ENCODE results near the gene PEF1.

PEF1 gene

GRCh38 chr1:31670593-31670964 is 25.9 kb upstream of the PEF1 start:
- DNase-seq, result no peak

- peak; percentile 7 for DNase-seq
Observed at GRCh38 chr1:31669786-31670592, 25.3 kb upstream of the PEF1 start.

- DNase-seq, result no peak
Observed at GRCh38 chr1:31669433-31669785, 24.7 kb upstream of the PEF1 start.

- DNase-seq, result no peak
Observed at GRCh38 chr1:31668303-31668883, 23.7 kb upstream of the PEF1 start.

GRCh38 chr1:31667065-31667785 is 22.5 kb upstream of the PEF1 start:
- no peak for DNase-seq

- DNase-seq, result no peak
Observed at GRCh38 chr1:31666263-31666963, 21.7 kb upstream of the PEF1 start.

- DNase-seq, result no peak
Observed at GRCh38 chr1:31665234-31665878, 20.7 kb upstream of the PEF1 start.

GRCh38 chr1:31664528-31664927 is 19.9 kb upstream of the PEF1 start:
- DNase-seq, result no peak

- peak; percentile 48 for DNase-seq
Observed at GRCh38 chr1:31663622-31664452, 19.2 kb upstream of the PEF1 start.

- no peak for DNase-seq
Observed at GRCh38 chr1:31662463-31662862, 17.8 kb upstream of the PEF1 start.

GRCh38 chr1:31661856-31662255 is 17.2 kb upstream of the PEF1 start:
- no peak for DNase-seq

- no peak for DNase-seq
Observed at GRCh38 chr1:31660871-31661455, 16.3 kb upstream of the PEF1 start.

- no peak for DNase-seq
Observed at GRCh38 chr1:31659889-31660288, 15.2 kb upstream of the PEF1 start.

GRCh38 chr1:31658721-31659120 is 14.0 kb upstream of the PEF1 start:
- no peak for DNase-seq

GRCh38 chr1:31657972-31658510 is 13.4 kb upstream of the PEF1 start:
- DNase-seq, result no peak

GRCh38 chr1:31657020-31657804 is 12.5 kb upstream of the PEF1 start:
- no peak for DNase-seq

- DNase-seq, result no peak
Observed at GRCh38 chr1:31655756-31656155, 11.1 kb upstream of the PEF1 start.

- no peak for DNase-seq
Observed at GRCh38 chr1:31655104-31655503, 10.4 kb upstream of the PEF1 start.

GRCh38 chr1:31654474-31654776 is 9.7 kb upstream of the PEF1 start:
- DNase-seq, result no peak

GRCh38 chr1:31653717-31654473 is 9.2 kb upstream of the PEF1 start:
- no peak for DNase-seq
